ENCODE results near the gene BEND5.

GRCh38 chr1:48749068-48749467 lies 27.6 kb downstream of the BEND5 start:
- TF ChIP-seq CTCF (conservative IDR thresholded peaks at IDR 0.05), result no peak
- TF ChIP-seq EZH2 (IDR thresholded peaks at IDR 0.05; ENCODE audit: low read depth), result no peak

All from PC-9 (cell line).